H1 (cell line): ENCODE results near the gene CADM2. TPM values are rescaled to one million over a fixed set of nuclear protein-coding genes. Genes with fewer than 3 reads are reported as not detected.

Experiments
- CTCF ChIA-PET: fragments of 300-600 bp; sonication (Branson Sonifier 250); formaldehyde crosslinking; loops from one replicate; lab custom pipeline; 2021; ENCODE audit not compliant: partially characterized antibody; lab: Charles Lee
- POLR2A ChIA-PET: fragments of 300-600 bp; sonication (Branson Sonifier 250); formaldehyde crosslinking; loops from one replicate; lab custom pipeline; 2021; ENCODE audit warnings: inconsistent platforms; ENCODE audit not compliant: partially characterized antibody; lab: Charles Lee
- DNase-seq, 2 experiments: peaks; one replicate each; pipeline versions ENCODE4 v3.0.0 to v3.0.0-alpha.2; 2010 to 2022; ENCODE audit warnings: low spot score in 2 of 2, low read depth in 1 of 2, mixed read lengths in 1 of 2
- FAIRE-seq: peaks from 2 replicates; lab custom pipeline; 2011; peaks lifted over from hg19 to GRCh38; lab: Jason Lieb, UNC
- H2AFZ ChIP-seq: 2 replicates; pipeline ENCODE4 v1.8.1; 2012; ENCODE audit warnings: low read length, inconsistent platforms
- H2AK5ac ChIP-seq: 2 replicates; pipeline ENCODE4 v1.6.1; 2013; ENCODE audit warnings: low read depth, low read length
- H2BK120ac ChIP-seq: replicated peaks from 2 replicates; pipeline ENCODE3; 2013; ENCODE audit warnings: low read depth, low read length, inconsistent platforms
- H2BK12ac ChIP-seq: 2 replicates; pipeline ENCODE4 v1.6.1; 2013; ENCODE audit warnings: low read depth, low read length
- H2BK15ac ChIP-seq: 2 replicates; pipeline ENCODE4 v1.6.1; 2013; ENCODE audit warnings: low read length
- H2BK20ac ChIP-seq: 2 replicates; pipeline ENCODE4 v1.6.1; 2013; ENCODE audit warnings: low read length
- H2BK5ac ChIP-seq: 2 replicates; pipeline ENCODE4 v1.6.1; 2013; ENCODE audit warnings: low read depth, low read length
- H3K14ac ChIP-seq: 2 replicates; pipeline ENCODE4 v1.6.1; 2013; ENCODE audit warnings: inconsistent platforms; ENCODE audit not compliant: insufficient read length
- H3K18ac ChIP-seq: 2 replicates; pipeline ENCODE4 v1.6.1; 2013; ENCODE audit warnings: low read length; ENCODE audit errors: extremely low read depth
- H3K23ac ChIP-seq: 2 replicates; pipeline ENCODE4 v1.6.1; 2013; ENCODE audit warnings: inconsistent platforms; ENCODE audit not compliant: insufficient read length
- H3K23me2 ChIP-seq: 2 replicates; pipeline ENCODE4 v1.6.1; 2013; ENCODE audit warnings: low read depth, low read length
- H3K27ac ChIP-seq: 2 replicates; pipeline ENCODE4 v1.6.1; 2011; ENCODE audit warnings: low read depth, low read length, inconsistent platforms
- H3K27me3 ChIP-seq, 4 experiments: replicated peaks in 1 of 4; 1 replicate in 1 of 4; 2 replicates in 3 of 4; pipeline versions ENCODE4 v1.6.1 to v1.8.1; 2011 to 2013; ENCODE audit warnings: low read length in 3 of 4, mild to moderate bottlenecking in 3 of 4, inconsistent platforms in 2 of 4, mixed read lengths in 2 of 4, moderate library complexity in 1 of 4; ENCODE audit not compliant: control insufficient read depth in 3 of 4, insufficient read depth in 3 of 4; ENCODE audit errors: extremely low read depth in 1 of 4
- H3K36me3 ChIP-seq, 4 experiments: 2 replicates each; pipeline versions ENCODE4 v1.6.1 to v1.8.1; 2011 to 2013; ENCODE audit warnings: mild to moderate bottlenecking in 4 of 4, low read length in 3 of 4, moderate library complexity in 2 of 4, control low read depth in 1 of 4, inconsistent platforms in 1 of 4; ENCODE audit not compliant: insufficient read depth in 4 of 4, control insufficient read depth in 2 of 4
- H3K4ac ChIP-seq: replicated peaks from 2 replicates; pipeline ENCODE3; 2013; ENCODE audit warnings: low read length, low read depth, mixed read lengths, inconsistent platforms; ENCODE audit not compliant: insufficient read length
- H3K4me1 ChIP-seq, 4 experiments: replicated peaks in 1 of 4; 1 replicate in 1 of 4; 2 replicates in 3 of 4; pipeline versions ENCODE4 v1.6.1 to v1.8.1; 2011 to 2013; ENCODE audit warnings: low read length in 3 of 4, inconsistent platforms in 2 of 4, mixed read lengths in 1 of 4; ENCODE audit not compliant: insufficient read depth in 4 of 4, control insufficient read depth in 3 of 4
- H3K4me2 ChIP-seq, 2 experiments: 2 replicates each; pipeline versions ENCODE4 v1.6.1 to v1.8.1; 2011 to 2013; ENCODE audit warnings: low read depth in 2 of 2, low read length in 2 of 2, control low read depth in 1 of 2, inconsistent platforms in 1 of 2, mild to moderate bottlenecking in 1 of 2; ENCODE audit not compliant: insufficient read depth in 1 of 2
- H3K4me3 ChIP-seq, 4 experiments: fragments of 200-600, 300-600 bp in 1 of 4; sonication (generic), shearing (Covaris generic), sonication (Bioruptor Twin) in 1 of 4; 2 replicates each; pipeline versions ENCODE4 v1.5.1 to v1.8.1; 2011 to 2016; ENCODE audit warnings: low read length in 4 of 4, low read depth in 3 of 4, control low read depth in 2 of 4, inconsistent platforms in 2 of 4, mild to moderate bottlenecking in 2 of 4, mixed read lengths in 1 of 4, moderate library complexity in 1 of 4; ENCODE audit not compliant: insufficient read depth in 2 of 4; ENCODE audit errors: extremely low read depth in 1 of 4
- H3K56ac ChIP-seq: replicated peaks from 2 replicates; pipeline ENCODE3; 2013; ENCODE audit warnings: low read depth, mild to moderate bottlenecking, mixed read lengths, low read length, inconsistent platforms; ENCODE audit not compliant: insufficient read length
- H3K79me1 ChIP-seq: 2 replicates; pipeline ENCODE4 v1.6.1; 2013; ENCODE audit warnings: low read depth, low read length, control low read depth
- H3K79me2 ChIP-seq, 2 experiments: 2 replicates each; pipeline versions ENCODE4 v1.6.1 to v1.8.1; 2012 to 2013; ENCODE audit warnings: low read length in 2 of 2, mild to moderate bottlenecking in 2 of 2, inconsistent platforms in 1 of 2; ENCODE audit not compliant: insufficient read depth in 2 of 2, control insufficient read depth in 1 of 2
- H3K9ac ChIP-seq, 4 experiments: replicated peaks in 1 of 4; 1 replicate in 1 of 4; 2 replicates in 3 of 4; pipeline versions ENCODE4 v1.6.1 to v1.8.1; 2011 to 2013; ENCODE audit warnings: low read depth in 3 of 4, low read length in 3 of 4, control low read depth in 2 of 4, mild to moderate bottlenecking in 2 of 4, moderate library complexity in 2 of 4, inconsistent platforms in 1 of 4; ENCODE audit errors: extremely low read depth in 1 of 4
- H3K9me3 ChIP-seq, 2 experiments: 2 replicates each; pipeline versions ENCODE4 v1.6.1 to v1.8.1; 2012 to 2013; ENCODE audit warnings: mild to moderate bottlenecking in 2 of 2, moderate library complexity in 2 of 2, control low read depth in 1 of 2, inconsistent platforms in 1 of 2, low read depth in 1 of 2, low read length in 1 of 2, mixed read lengths in 1 of 2; ENCODE audit not compliant: insufficient read depth in 2 of 2
- H4K20me1 ChIP-seq, 2 experiments: replicated peaks in 1 of 2; 2 replicates each; pipeline versions ENCODE3 to v1.8.1; 2011 to 2013; ENCODE audit warnings: inconsistent platforms in 2 of 2, low read length in 2 of 2, mild to moderate bottlenecking in 1 of 2; ENCODE audit not compliant: insufficient read depth in 2 of 2, control insufficient read depth in 1 of 2
- H4K5ac ChIP-seq: 2 replicates; pipeline ENCODE4 v1.6.1; 2013; ENCODE audit warnings: low read length, low read depth, mixed read lengths, inconsistent platforms; ENCODE audit not compliant: insufficient read length
- H4K8ac ChIP-seq: 2 replicates; pipeline ENCODE4 v1.8.0; 2013; ENCODE audit warnings: mild to moderate bottlenecking, moderate library complexity, low read length, inconsistent platforms; ENCODE audit not compliant: insufficient read depth; ENCODE audit errors: extremely low read depth
- H4K91ac ChIP-seq: replicated peaks from 2 replicates; pipeline ENCODE3; 2013; ENCODE audit warnings: low read length, mixed read lengths, inconsistent platforms; ENCODE audit not compliant: insufficient read length
- BACH1 ChIP-seq: IDR thresholded peaks from 2 replicates; pipeline ENCODE4 v1.6.1; 2012; ENCODE audit warnings: low read length, improper control_type of control experiment
- CBX5 ChIP-seq: fragments of 300-800, 300-1000 bp; sonication (generic); IDR thresholded peaks from 2 replicates; pipeline ENCODE4 v1.7.1; 2016; ENCODE audit warnings: antibody characterized with exemption, low read length, low read depth
- CHD1 ChIP-seq: IDR thresholded peaks from 2 replicates; pipeline ENCODE4 v1.6.1; 2012; ENCODE audit warnings: low read depth, low read length, improper control_type of control experiment
- EP300 ChIP-seq, 2 experiments: IDR thresholded peaks; 1 replicate in 1 of 2; 2 replicates in 1 of 2; pipeline ENCODE4 v1.6.1; 2011 to 2012; ENCODE audit warnings: low read depth in 2 of 2, low read length in 2 of 2, mild to moderate bottlenecking in 2 of 2, borderline replicate concordance in 1 of 2, inconsistent platforms in 1 of 2, moderate library complexity in 1 of 2
- GTF2F1 ChIP-seq: IDR thresholded peaks from 2 replicates; pipeline ENCODE4 v1.6.1; 2012; ENCODE audit warnings: low read depth, low read length, improper control_type of control experiment, borderline replicate concordance
- HDAC2 ChIP-seq, 2 experiments: fragments of 300-600 bp in 1 of 2; sonication (generic) in 1 of 2; IDR thresholded peaks; 2 replicates each; pipeline ENCODE4 v1.6.1; 2011 to 2012; ENCODE audit warnings: low read depth in 2 of 2, low read length in 2 of 2, mild to moderate bottlenecking in 2 of 2, moderate library complexity in 2 of 2, borderline replicate concordance in 1 of 2, inconsistent platforms in 1 of 2
- JUN ChIP-seq: IDR thresholded peaks from 2 replicates; pipeline ENCODE4 v1.6.1; 2011; ENCODE audit warnings: low read depth, mild to moderate bottlenecking, improper control_type of control experiment, low read length
- KDM1A ChIP-seq: fragments of 200-600, 300-600 bp; sonication (generic); IDR thresholded peaks from 2 replicates; pipeline ENCODE4 v1.7.1; 2016; ENCODE audit warnings: mild to moderate bottlenecking, low read length, borderline replicate concordance
- RBBP5 ChIP-seq: IDR thresholded peaks from 2 replicates; pipeline ENCODE4 v1.7.1; 2012; ENCODE audit warnings: low read depth, mild to moderate bottlenecking, inconsistent platforms, low read length, moderate library complexity, borderline replicate concordance
- SAP30 ChIP-seq: fragments of 300-600 bp; sonication (generic); IDR thresholded peaks from 2 replicates; pipeline ENCODE4 v1.7.1; 2012; ENCODE audit warnings: low read length, moderate library complexity, mild to moderate bottlenecking, inconsistent platforms; ENCODE audit not compliant: insufficient read depth, insufficient replicate concordance
- SP1 ChIP-seq: IDR thresholded peaks from 2 replicates; pipeline ENCODE4 v1.6.1; 2011; ENCODE audit warnings: low read depth, low read length
- SP4 ChIP-seq: IDR thresholded peaks from 2 replicates; pipeline ENCODE4 v1.6.1; 2012; ENCODE audit warnings: low read length, inconsistent platforms
- WGBS, 2 experiments: shearing (Covaris generic) in 1 of 2; methylation state at CpG; one replicate each; pipeline versions ENCODE4 v1.1.6 to v1.1.7; 2013 to 2015; ENCODE audit warnings: low lambda C conversion rate in 2 of 2, mixed read lengths in 2 of 2, inconsistent platforms in 1 of 2, low coverage in 1 of 2, missing lambda C conversion rate in 1 of 2; ENCODE audit not compliant: insufficient replicate concordance in 2 of 2, insufficient coverage in 1 of 2, insufficient read length in 1 of 2; ENCODE audit errors: extremely low coverage in 1 of 2, missing lambda C conversion rate in 1 of 2; 5-methylcytosine and 5-hydroxymethylcytosine counted together
- polyA plus RNA-seq, 7 experiments: library from polyadenylated mRNA; depleted of rRNA in 3 of 7; stranded (reverse) in 5 of 7; unstranded in 2 of 7; fragments of >200 nt in 5 of 7; fragments of 200-250 nt in 2 of 7; gene quantifications; 1 replicate in 5 of 7; 2 replicates in 1 of 7; 4 replicates in 1 of 7; pipeline versions ENCODE4 v1.2.1 to v1.2.3, GENCODE V29; 2011 to 2013; ENCODE audit warnings: missing spikeins in 2 of 7, mixed read lengths in 2 of 7
- total RNA-seq: library from RNA; stranded (reverse); fragmentation: NEBNext Ultra II Directional; extraction: Animal tissue kit (Norgen Biotek cat#: 25700); gene quantifications from 2 replicates; pipeline ENCODE4 v1.2.1, GENCODE V29; 2021
- TF ChIP-seq, protein P1 (sequence below): IDR thresholded peaks from 2 replicates; pipeline ENCODE4 v1.6.1; 2012; ENCODE audit warnings: low read length, inconsistent platforms

CADM2 gene
- total and polyA plus RNA-seq, 2 of the 8 experiments (the other 6 are each of a cell fraction or from before 2014, with no cell fraction given), result 14.9 to 20.9 TPM

DNA sequence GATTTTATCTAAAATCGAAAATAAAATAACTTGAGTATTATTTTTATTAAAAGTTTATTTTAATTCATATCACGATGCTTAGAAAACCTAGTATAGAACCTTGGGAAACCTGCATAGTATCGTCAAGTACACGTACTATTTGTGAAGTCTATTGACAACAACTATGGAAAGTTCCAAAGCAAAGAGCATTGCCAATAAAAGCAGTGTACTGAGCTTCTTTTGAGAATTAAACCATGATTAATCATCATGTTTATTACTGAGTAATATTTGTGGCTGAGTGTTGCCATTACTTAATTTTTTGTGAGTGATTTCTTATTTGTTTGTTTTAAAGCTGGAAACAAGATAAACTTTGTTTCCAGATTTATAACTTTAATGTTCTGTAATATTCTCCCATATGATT lies 674.1 kb downstream of the CADM2 start:
- Histone ChIP-seq H3K9me3 (no peaks in the 10 kb centered on the region), H4K8ac (no peak overlapping the region), H3K4me3 (no peak overlapping the region), H3K4me1 (peaks cover 0 to under 1% (median 0%) of the 10 kb centered on the region in 4 experiments; a peak in 1 of 7 replicates), H3K23ac (no peak overlapping the region), H2BK12ac (no peak overlapping the region), H4K5ac (no peak overlapping the region), H2AFZ (no peak overlapping the region), H4K20me1 (no peaks in the 10 kb centered on the region), H2BK20ac (no peak overlapping the region), H2AK5ac (no peak overlapping the region), H3K27me3 (no peaks in the 10 kb centered on the region), H3K4ac (no peak overlapping the region), H3K9ac (no peak overlapping the region), H3K79me1 (no peaks in the 10 kb centered on the region), H3K27ac (no peak overlapping the region), H3K4me2 (no peak overlapping the region), H2BK5ac (no peak overlapping the region), H3K14ac (no peak overlapping the region), H2BK15ac (no peak overlapping the region), H3K79me2 (no peaks in the 10 kb centered on the region), H3K56ac (no peak overlapping the region), H3K23me2 (no peaks in the 10 kb centered on the region), H4K91ac (no peak overlapping the region), H2BK120ac (no peak overlapping the region), H3K36me3 (no peaks in the 10 kb centered on the region), H3K18ac (no peak overlapping the region)
- ChIA-PET CTCF (no interaction called here), POLR2A (no interaction called here)
- FAIRE-seq, result no peak
- DNase-seq, result no peak
- 70% methylated on average over 4 of the region's 4 CpGs; no CpG with 5 or more reads in 1 of the 2 experiments for WGBS, 2 experiments
- TF ChIP-seq KDM1A (no peak), GTF2F1 (no peak), EP300 (IDR thresholded peaks at IDR 0.05; ENCODE audit: borderline replicate concordance in 1 of 2, low read depth in 2 of 2, low read length in 2 of 2) (no peak), SP1 (no peak), RBBP5 (no peak), CHD1 (no peak), SP4 (no peak), HDAC2 (IDR thresholded peaks at IDR 0.05; ENCODE audit: borderline replicate concordance in 1 of 2, low read depth in 2 of 2, low read length in 2 of 2) (no peak), SAP30 (no peak), BACH1 (no peak), CBX5 (no peak), JUN (no peak)
- TF ChIP-seq, protein P1, sequence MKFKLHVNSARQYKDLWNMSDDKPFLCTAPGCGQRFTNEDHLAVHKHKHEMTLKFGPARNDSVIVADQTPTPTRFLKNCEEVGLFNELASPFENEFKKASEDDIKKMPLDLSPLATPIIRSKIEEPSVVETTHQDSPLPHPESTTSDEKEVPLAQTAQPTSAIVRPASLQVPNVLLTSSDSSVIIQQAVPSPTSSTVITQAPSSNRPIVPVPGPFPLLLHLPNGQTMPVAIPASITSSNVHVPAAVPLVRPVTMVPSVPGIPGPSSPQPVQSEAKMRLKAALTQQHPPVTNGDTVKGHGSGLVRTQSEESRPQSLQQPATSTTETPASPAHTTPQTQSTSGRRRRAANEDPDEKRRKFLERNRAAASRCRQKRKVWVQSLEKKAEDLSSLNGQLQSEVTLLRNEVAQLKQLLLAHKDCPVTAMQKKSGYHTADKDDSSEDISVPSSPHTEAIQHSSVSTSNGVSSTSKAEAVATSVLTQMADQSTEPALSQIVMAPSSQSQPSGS, result no peak
